ENCODE measurements around the gene PSAT1. TPM values are rescaled to one million over a fixed set of nuclear protein-coding genes. Genes with fewer than 3 reads are reported as not detected.

The PSAT1 gene
- total RNA-seq, 1 donor from 2014 or later: 6.8 TPM

DNA sequence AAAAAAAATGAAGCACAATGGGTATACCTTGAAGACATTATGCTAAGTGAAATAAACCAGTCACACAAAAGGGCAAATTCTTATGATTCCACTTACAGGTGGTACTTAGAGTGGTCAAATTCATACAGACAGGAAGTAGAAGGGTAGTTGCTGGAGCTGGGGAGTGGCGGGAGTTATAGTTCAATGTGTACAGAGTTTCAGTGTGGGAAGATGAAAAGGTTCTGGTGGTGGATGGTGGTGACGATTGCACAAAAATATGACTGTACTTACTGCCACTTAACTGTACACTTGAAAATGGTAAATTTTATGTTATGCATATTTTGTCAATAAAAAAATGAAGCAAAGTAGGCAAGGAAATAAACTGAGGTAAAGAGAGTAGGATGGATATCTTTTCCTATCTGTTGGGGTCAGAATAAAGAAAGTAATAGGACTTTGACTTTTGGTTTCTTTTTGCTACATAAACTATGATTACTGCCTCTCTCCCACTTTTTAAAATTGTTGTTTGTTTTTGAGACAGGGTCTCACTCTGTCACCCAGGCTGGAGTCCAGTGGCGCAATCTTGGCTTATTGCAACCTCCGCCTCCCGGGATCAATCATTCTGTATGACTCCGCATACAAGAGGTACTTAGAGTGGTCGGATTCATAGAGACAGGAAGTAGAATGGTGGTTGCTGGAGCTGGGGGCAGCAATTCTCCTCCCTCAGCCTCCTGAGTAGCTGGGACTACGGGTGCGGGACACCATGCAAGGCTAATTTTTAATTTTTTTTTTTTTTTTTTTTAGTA, 4.0 kb upstream of the PSAT1 start:
- DNase-seq (ENCODE audit: low read depth in 2 of 2): no peak

DNA sequence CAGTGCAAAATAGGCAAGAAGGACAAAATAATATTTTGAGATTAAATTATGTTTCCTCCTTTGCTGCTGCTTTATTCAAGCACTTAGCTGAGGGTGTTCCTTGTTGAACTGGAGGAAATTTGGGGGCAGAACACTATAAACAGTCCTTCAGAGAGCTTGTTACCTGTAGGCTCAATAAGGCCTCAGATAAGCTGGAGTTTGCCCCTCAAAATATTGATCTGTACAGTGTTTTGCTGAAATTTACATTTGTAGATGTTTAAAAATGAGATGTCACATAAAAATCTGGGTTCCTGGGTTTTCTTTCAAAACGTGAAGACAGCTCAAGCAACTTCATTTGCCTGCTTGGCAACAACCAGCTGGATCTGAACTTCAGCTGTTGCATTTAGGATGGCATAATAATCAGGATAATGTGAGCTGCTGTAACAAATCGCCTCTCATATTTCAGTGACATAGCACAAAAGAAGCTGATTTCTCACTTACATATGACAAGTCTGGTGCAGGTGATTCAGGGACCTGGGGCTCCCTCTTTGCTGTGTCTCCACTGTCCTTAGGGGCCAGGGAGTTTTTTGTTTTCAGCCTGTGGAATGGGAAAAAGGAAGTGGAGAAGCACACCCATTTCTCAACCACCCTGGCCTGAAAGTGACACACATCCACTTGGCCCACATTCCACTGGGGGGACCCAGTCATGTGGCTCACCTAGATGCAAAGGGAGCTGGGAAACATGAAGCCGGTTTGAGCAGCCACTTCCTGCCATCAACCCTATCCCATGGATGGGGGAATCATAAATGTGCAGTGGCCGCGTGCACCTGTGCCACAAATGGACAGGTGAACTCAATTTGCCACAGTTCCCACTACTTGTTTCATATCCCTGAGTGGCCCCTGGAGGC, 2.4 kb upstream of the PSAT1 start:
- no peak for DNase-seq (ENCODE audit: low read depth in 2 of 2)

DNA sequence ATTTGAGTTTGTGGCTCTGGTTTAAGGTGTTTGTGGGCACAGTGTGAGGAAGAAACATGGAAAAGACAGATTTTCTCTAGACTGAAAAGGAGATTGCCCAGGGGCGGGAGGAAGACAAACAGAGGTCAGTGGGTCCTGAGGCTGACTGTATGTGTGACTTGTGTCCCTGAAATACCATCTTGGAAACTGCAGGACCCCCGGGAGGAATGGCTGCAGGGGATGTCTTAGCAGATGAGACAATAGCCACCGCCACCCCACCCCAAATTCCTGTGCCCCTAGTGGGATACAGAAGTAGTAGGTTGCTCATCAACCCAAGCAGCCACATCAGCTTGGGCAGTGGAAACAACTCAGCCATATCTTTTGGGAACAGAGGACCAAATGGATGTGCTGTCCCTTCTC, 1.7 kb upstream of the PSAT1 start:
- no peak for DNase-seq (ENCODE audit: low read depth in 2 of 2)

DNA sequence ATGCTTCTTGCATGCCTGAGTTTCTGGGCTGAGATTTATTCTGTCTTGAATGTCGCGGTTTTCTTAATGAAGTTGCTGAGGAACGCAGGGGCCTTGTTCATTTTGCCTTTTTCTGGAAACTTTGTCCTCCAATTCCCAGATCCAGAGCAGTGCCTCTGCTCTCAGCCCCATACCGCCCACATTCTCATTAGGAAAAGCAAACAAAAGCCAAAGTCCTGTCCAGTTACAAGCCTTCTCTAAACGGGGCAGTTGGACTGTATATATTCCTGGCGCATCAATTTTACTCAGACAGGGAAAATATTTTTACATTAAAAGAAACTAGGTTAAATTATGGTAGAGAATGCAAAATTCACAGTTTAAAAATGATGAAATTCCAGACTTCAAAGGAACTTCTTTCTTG, 1.2 kb upstream of the PSAT1 start:
- no peak for DNase-seq (ENCODE audit: low read depth in 2 of 2)

DNA sequence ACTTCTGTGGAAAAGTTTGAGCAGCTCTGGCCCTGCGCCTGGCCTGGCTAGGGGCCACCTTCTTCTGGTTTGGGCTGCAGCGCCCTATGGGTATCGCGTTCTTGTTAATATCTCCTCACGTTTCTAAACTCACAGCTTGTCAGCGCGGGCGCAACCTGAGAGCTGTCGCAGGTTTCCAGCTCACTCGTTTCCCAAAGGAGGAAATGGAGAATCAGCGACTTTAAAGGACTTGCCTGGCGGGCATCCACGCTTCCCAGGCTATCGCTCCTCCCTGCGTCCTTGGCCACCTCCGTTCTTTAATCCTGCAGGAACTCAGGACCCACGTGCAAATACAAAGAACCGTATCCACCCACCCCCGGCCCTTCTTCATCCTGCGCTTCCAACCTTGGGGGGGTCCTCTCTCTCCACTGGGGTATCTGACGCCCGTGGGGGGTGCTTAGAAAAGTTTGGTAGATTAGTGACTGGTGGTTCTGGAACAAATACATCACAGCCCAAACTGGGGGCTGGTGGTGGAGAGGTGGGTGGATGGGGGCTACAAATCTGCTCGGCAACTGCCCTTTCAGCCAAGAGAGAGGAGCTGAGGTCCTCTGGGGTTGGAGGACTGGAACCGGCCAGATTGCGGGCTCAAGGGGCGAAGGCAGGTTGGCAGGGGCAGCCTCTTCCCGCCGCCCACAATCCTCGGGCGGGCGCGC, 578 bp upstream of the PSAT1 start:
- DNase-seq (ENCODE audit: low read depth in 2 of 2): peak in 1 of 2 donors; percentile 36

DNA sequence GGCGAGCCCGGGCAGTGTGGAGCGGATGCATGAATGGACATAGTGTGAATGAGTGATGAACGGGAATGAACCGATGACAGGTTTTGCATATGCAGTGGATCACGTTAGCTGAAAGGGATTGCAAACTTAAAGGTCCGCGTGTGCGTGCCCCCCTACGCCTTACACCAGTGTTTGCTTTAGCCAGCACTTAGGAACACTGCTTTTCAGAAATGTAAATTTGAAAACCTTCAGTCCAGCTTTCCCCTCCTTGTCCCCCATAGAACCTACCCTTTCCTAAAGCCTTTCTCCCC, 692 bp downstream of the PSAT1 start:
- peak; percentile 7 to 73 for DNase-seq (ENCODE audit: low read depth in 2 of 2)

DNA sequence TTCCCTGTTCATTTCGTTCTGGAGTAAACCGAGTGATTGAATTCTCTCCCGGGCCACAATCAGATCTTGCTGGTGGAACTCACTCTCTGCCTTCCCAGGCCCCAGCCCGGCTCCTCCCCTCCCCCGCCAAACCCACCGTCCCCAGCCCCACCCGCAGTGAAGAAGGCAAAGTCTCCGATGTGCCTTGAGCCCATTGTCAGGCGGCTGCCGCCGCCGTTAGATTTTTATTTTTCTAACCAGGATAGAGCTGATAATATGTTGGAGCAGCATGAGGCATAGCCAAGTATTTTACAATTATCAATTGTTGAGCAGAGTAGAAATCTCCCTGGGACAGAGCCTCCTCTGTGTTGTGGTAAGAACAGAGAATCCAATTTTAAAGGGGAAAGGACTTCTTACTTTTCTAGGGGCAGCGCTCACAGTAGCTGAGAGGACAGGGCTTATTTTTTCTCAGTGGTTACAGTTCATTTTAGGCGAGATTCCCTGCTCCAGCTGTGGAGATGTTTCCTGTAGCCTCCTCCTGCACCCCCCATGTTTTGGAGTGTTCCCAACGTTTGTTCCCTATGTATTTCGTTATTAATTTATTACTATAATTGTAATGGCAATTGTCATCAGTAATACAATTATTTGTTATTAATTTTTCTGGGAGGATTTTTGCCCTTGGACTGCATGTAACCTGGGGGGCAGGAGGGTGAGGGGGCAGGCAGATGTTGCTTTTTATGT, 1.3 kb downstream of the PSAT1 start:
- DNase-seq (ENCODE audit: low read depth in 2 of 2): peak in 1 of 2 donors; percentile 12

DNA sequence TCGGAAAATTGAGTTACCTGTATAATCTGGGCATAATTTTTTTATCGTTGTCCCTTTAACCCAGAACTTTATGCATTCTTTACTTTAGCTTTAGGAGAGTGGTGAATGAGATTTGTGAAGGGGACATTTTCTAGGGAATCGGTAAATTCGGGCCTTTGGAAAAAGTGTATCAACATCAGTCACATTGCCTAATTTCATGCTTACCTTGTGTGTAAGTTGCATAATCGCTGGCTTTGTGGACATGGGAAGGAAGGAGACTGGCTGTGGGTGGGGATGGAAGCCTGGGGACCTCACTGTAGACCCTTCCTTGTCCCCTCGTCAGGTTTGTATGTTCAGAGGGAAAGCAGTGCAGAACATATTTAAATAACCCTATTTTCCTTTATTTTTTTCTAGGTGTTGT, 3.3 kb downstream of the PSAT1 start:
- no peak for DNase-seq (ENCODE audit: low read depth in 2 of 2)

DNA sequence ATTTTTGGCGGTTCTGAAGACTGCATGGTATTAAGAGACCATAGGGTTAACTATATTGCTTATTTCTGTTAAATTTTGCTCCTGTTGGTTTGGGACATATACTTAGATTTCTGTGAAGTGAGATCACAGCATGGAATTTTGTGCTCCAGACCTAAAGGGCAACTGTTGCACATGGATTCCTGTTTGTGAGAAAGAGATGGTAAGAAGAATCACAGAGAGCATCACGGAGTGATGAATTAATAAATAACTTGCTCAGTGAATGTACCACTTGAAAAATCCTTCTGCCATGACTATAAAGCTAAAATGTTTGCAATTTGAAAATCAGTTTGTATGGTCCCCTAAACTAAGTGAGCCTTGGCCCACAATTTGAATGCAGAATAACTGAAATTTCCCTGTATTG, 4.5 kb downstream of the PSAT1 start:
- no peak for DNase-seq (ENCODE audit: low read depth in 2 of 2)

DNA sequence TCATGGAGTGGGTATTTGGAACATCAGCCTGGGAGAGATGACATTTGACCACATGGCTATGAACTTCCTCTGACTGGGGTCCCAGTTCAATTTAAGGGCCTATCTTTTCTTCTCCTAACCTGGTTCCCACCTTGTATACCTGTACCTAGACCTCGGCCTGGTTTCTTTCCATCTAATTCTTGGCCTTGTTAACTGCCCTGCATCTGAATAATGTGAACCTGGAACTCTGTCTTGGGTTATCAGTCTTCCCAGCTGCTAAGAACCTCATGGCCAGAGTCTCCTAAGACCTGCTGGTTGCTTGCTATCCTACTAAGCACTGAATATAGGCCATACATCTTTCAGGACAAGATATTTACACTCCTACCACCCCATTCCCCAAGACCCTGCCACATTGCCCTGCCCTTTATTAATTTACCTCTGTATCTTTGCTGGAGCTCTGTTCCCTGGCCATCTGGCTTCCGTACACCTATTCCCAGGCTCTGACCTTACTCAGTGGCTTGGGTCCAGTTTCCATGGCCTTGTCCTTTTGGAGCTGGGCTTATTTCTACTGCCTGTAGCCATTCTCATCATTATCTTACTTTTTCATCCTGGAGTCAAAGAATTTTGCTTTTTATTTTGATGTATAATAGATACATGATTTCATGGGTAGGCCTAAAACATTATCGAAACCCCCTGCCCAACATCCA, 6.6 kb downstream of the PSAT1 start:
- no peak for DNase-seq (ENCODE audit: low read depth in 2 of 2)

DNA sequence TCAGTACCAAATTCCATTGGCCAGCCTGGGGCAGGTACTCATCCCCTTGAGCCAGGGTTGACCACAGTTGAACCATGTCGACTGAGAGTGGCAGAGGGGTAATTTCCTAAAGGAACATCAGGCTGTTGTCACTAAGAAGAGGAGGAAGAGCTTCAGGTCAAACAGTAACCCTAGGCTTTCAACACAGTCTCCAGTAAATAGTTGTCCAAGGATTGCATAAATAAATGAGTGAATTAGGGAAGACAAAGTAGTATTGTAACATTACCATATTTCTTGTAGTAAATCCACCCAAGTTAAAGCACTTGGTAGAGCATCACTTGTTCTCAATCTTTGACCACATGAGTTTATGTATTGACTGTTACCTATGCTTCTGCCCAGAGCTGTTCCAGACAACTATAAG, 7.4 kb downstream of the PSAT1 start:
- no peak for DNase-seq (ENCODE audit: low read depth in 2 of 2)

DNA sequence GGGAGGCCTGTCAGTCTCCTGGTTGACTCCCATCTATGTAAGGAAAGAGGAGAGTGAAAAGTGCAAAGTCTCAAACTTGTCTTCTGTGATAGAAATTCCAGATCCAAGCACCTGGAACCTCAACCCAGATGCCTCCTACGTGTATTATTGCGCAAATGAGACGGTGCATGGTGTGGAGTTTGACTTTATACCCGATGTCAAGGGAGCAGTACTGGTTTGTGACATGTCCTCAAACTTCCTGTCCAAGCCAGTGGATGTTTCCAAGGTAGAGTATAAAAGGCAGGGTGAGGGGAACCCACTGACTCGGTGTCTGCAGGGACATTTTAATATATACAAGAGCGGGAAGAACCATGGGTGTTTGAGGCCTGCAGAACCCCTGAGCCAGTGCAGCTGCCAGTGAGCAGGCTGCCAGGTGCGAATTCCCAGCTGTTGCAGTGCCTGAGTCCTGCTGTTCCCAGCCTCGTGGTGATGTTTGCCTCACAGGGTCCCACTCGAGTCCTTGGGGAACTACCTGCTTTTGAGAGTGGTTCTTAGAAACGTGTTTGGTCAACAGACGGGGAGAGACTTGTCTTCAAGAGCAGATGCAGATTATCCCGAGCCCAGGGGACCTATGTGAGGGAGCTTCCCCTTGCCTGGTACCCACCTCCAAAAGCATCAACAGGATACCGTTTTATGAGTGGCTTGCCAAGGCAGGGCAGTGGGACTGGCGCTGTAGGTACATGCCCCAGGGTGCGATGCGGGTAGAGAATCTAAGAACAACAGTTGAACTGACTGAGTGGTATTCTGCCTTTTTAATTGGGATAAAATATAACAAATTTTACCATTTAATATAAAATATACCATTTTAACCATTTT, 9.5 kb downstream of the PSAT1 start:
- no peak for DNase-seq (ENCODE audit: low read depth in 2 of 2)

DNA sequence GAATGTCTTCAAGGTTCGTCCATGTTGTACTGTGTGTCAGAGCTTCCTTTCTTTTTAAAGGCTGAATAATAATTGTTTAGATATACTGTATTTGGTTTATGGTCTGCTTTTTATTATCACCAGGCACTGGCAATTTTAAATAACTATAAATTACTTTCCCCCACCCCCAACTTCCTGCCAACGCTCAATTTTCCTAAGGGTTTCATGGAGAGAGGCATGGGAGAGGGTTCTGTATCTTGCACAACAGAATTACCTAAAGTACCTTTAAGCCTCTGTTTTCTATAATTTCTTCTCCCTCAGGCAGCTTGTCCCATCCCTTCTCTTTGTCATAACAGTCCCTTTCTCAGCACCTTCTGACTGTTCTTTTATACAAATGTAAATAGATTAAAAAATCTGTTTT, 10.4 kb downstream of the PSAT1 start:
- no peak for DNase-seq (ENCODE audit: low read depth in 2 of 2)

DNA sequence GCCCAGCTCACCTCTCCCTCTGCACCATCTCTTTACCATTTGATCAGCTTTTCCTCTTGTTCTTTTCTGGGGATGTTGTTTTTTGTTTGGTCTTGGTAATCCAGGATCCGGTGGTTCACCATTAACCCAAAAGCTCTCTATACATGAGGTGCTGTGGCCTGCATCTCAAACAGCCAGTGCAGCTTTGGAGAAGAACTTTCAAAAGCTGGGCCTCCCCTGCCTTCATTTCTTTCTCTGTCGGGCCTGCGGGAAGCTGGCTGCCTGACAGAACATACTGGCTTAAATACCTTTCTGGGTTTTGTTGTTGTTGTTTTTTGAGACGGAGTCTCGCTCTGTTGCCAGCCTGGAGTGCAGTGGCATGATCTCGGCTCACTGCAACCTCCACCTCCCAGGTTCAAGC, 12.1 kb downstream of the PSAT1 start:
- DNase-seq (ENCODE audit: low read depth in 2 of 2): no peak

DNA sequence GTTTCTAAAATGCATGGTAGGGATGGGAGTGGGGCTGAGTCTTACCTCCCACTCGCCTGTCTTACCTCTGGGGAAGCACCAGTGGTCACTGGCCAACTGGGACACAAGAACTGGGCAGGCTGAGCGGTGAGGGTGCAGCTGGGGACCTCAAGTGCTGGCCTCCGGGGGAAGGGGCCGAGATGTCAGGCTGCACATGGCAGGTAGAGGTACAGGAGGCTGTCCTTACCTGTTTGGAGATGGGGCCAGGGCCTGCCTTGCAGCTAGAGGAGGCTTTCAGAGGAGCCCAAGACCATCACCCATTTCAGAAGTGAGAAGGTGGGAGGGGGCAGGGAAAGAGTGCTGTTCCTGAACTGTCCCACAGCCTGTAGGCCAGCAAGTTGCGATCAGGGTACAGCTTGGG, 14.2 kb downstream of the PSAT1 start:
- DNase-seq (ENCODE audit: low read depth in 2 of 2): no peak

DNA sequence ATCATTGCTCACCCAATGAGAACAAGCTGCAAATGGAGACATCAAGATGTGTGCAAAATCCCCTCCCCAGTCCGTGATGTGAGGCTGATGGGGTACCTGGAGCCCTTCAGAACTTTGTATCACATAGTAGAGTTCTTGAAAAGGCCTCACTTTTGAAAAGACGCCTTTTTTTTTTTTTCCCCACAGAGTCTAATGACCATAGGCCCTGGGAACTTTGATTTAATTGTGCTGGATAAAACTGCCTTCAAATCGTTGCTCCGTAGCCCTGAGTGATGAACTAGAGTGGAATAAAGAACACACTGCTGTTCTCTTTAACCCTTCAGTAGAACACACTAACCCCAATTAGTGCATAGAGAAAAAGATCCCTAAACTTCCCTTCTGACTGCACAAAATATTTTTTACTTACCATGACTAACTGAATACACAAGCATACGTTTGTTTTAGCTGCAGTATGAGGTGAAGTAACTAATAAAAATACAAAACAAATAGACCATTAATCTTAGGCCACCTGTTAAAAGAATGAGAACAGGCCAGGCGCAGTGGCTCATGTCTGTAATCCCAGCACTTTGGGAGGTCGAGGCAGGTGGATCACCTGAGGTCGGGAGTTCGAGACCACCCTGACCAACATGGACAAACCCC, 15.1 kb downstream of the PSAT1 start:
- DNase-seq (ENCODE audit: low read depth in 2 of 2): no peak

DNA sequence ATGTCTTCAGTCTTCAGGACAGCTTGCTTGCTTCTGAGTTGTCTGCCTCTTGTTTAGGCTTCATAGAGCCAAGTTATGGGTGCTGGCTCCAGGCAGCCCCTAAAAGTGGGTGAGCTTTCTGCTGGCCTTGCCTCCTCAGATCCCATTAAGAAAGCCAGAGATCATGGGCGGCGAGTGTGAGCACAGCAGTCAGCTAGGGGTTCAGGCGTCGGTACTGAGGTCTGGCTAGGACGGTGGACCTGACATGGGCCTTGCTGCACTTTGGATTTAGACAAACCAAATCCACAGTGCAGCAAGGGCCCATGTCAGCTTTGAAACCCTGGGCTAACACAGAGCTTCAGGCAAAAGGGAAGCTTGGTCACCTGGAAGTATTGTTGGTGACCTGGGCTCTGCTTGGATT, 17.6 kb downstream of the PSAT1 start:
- DNase-seq (ENCODE audit: low read depth in 2 of 2): no peak

DNA sequence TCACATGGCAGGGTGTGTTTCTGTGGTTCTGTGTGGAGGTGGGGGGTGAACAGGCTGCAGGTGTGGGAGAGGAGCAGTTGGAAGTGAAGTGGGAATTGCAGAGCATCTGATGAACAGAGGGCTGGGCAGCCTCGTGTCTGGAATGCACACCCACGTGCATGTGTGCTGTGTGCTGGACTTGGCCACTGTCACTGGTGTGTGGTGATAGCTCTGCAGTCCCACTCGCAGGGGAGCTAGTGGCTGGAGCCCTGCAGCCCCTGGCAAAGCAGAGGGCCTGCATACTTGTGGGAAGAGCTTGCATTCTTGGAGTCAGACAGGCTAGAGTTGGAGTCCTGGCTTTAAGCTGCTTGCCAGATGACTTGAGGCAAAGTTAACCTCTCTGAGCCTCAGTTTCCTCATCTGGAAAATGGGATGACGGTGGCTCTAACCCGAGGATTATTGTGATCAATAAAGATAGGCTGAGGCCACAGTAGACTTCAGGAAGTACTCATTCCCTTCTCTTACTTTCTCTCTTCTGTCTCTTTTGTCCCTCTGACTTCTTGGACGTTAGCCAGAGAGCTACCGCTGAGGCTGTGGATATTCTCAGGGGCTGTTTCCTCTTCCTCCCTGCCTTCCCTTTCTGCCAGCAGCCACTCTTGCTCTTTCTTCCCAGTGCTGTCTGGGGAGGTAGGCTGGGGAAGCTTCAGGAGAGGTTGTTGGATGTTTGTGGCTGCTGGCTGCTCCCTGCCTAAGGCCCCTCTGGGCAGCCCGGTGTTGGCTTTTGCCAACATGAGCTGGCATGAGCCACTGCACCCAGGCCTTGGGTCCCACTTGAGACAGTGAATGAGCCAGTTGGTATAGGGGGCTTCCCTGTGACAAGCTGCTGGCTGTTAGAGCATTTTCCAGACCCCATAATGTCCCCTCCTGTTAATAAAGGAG, 18.3 kb downstream of the PSAT1 start:
- DNase-seq (ENCODE audit: low read depth in 2 of 2): peak in 1 of 2 donors; percentile 30
